GM21576 (cell line): ENCODE results near the gene MYO1D.
A peak's percentile ranks its signal among the peaks of the same experiment; 100 is the strongest.

Experiments used
- ATAC-seq: cut with Tn5 transposase; IDR thresholded peaks from one replicate; pipeline ENCODE4 v1.9.1; 2021; ENCODE audit warnings: mild to moderate bottlenecking, moderate library complexity; ENCODE audit not compliant: unreplicated experiment

MYO1D gene

DNA sequence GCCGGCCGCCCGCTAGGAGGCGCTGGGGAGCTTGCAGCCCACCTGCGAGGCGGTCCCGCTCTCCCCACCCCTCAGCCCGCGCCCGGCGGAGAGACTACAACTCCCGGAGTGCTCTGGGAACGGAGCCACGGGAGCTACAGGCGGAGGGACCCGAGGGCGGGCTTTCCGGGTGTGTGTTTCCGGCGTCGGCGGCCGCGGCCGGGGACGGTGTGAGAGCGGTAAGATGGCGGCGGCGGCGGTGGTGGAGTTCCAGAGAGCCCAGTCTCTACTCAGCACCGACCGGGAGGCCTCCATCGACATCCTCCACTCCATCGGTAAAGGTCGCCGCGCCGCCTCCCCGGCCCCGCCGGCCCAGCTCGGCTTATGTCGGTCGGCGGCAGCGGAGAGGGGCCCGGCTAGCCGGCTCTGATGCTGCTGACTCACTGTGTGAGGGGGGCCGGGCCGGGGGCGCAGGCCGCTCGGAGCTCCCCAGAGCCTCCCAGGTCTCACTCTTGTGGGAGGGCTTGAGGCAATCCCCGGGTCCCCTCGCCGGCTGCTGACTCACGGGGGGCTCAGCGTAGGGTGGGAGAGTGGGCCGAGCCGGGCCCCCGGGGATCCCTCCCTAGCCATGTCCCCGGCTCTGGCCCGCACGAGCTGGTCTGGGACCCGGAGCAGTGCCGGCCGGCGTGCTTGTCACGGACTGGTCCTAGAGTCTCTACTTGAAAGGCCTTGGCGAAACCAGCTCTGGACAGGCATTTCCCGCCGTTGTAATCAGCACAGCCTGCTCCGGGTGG, 432.4 kb downstream of the MYO1D start, which contains the start of gene PSMD11:
TSS of gene PSMD11 (plus strand) at position 210 of the 773 bp plus-strand sequence. CDS start at position 224, 14 bp downstream.
- peak; percentile 91 for ATAC-seq

DNA sequence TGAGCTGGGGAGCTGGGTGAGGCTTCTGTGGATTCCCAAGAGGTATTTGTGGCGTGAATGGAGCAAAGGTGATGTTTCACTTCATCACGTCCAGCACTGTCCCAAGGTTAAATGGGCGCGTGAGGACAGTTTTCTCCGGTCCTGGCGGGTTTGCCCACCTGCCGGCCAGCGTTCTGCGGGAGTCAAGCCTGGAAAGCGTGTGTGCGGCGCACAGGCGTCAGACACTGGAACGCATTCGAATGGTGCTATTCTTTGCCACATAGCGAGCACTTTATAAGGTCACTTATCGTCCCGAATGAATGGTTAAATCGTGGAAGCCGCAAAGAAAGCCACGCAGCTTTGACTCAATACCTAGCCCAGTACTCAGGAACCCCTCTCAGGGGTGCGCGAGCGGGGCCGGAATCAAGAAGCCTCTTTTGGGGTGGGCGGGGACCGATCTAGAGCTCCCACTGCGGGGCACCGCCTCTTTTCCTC, 433.1 kb downstream of the MYO1D start:
- peak; percentile 9 for ATAC-seq
